ENCODE results near the gene ZNF71. TPM values are rescaled to one million over a fixed set of nuclear protein-coding genes. Genes with fewer than 3 reads are reported as not detected.
A peak's percentile ranks its signal among the peaks of the same experiment; 100 is the strongest.

The ZNF71 gene
- total RNA-seq, 1 experiment from 2014 or later, result 8.0 TPM

GRCh38 chr19:56577719-56578602 is 17.1 kb upstream of the ZNF71 start (continued):
- TF ChIP-seq PREB (CRISPR knock-in tag; IDR thresholded peaks at IDR 0.05; ENCODE audit: borderline replicate concordance) (no peak), ATF6 (CRISPR knock-in tag; IDR thresholded peaks at IDR 0.05) (no peak), CREB1 (CRISPR knock-in tag; IDR thresholded peaks at IDR 0.05) (no peak), ZNF396 (CRISPR knock-in tag; IDR thresholded peaks at IDR 0.05; ENCODE audit: borderline replicate concordance) (no peak), JUN (CRISPR knock-in tag; IDR thresholded peaks at IDR 0.05) (no peak), JAZF1 (CRISPR knock-in tag; IDR thresholded peaks at IDR 0.05) (no peak)

GRCh38 chr19:56594446-56594782 is 688 bp upstream of the ZNF71 start:
- TF ChIP-seq ZNF512 (CRISPR knock-in tag; IDR thresholded peaks at IDR 0.05; ENCODE audit: borderline replicate concordance), result 0 out of 2 replicates have a peak, but pooled peaks have one; percentile 65
- TF ChIP-seq ZNF425 (CRISPR knock-in tag; conservative IDR thresholded peaks at IDR 0.05), result no peak
- no peak for ATAC-seq
- peaks cover 29% of the 10 kb centered on the region for H3K27me3 Mint-ChIP-seq (ENCODE audit: low read depth)
- H3K27ac Mint-ChIP-seq, result no peak overlapping the region
- H3K36me3 Mint-ChIP-seq, result peaks cover 22% of the 10 kb centered on the region
- DNase-seq (ENCODE audit: low spot score), result no peak
- ChIA-PET CTCF (interaction anchor here (1.0 kb wide), 2 partner anchors 246 to 528 kb away, joined by 3 to 5 read pairs; no protein-coding TSS in a partner anchor), POLR2A (no interaction called here)
- peaks cover 11% of the 10 kb centered on the region for H3K4me1 Mint-ChIP-seq
- peaks cover 35% of the 10 kb centered on the region for H3K9me3 Mint-ChIP-seq
- H3K4me3 Mint-ChIP-seq, result peak overlapping the region; percentile 92

GRCh38 chr19:56595548-56595899 is 422 bp downstream of the ZNF71 start:
- H3K27me3 Mint-ChIP-seq (ENCODE audit: low read depth), result peaks cover 25% of the 10 kb centered on the region
- CTCF ChIA-PET, result interaction anchor here (1.0 kb wide), 2 partner anchors 248 to 529 kb away, joined by 3 to 5 read pairs; no protein-coding TSS in a partner anchor
- TF ChIP-seq MAX (CRISPR knock-in tag; IDR thresholded peaks at IDR 0.05), result peak; percentile 5; the same call in 1 of the 2 replicates
- no peak for TF ChIP-seq ZSCAN18 (CRISPR knock-in tag; IDR thresholded peaks at IDR 0.05)
- no peak for TF ChIP-seq ATF6 (CRISPR knock-in tag; IDR thresholded peaks at IDR 0.05)
- 0 out of 2 replicates have a peak, but pooled peaks have one; percentile 20 for TF ChIP-seq ZBTB43 (CRISPR knock-in tag; IDR thresholded peaks at IDR 0.05)
- no peak for TF ChIP-seq TP53 (CRISPR knock-in tag; IDR thresholded peaks at IDR 0.05)
- TF ChIP-seq ZBTB21 (CRISPR knock-in tag; IDR thresholded peaks at IDR 0.05; ENCODE audit: borderline replicate concordance), result no peak
- no peak for TF ChIP-seq PREB (CRISPR knock-in tag; IDR thresholded peaks at IDR 0.05; ENCODE audit: borderline replicate concordance)
- TF ChIP-seq HMGA2 (CRISPR knock-in tag; IDR thresholded peaks at IDR 0.05), result no peak
- no peak for TF ChIP-seq ZNF121 (CRISPR knock-in tag; IDR thresholded peaks at IDR 0.05)

More at GRCh38 chr19:56595548-56595899, 422 bp downstream of the ZNF71 start:
- POLR2A ChIA-PET, result interaction anchor here (0.6 kb wide), 1 partner anchor 613 kb away, joined by 3 read pairs; no protein-coding TSS in a partner anchor
- peaks cover 11% of the 10 kb centered on the region for H3K4me1 Mint-ChIP-seq
- peak overlapping the region; percentile 92 for H3K4me3 Mint-ChIP-seq
- DNase-seq (ENCODE audit: low spot score), result no peak
- peaks cover 32% of the 10 kb centered on the region for H3K9me3 Mint-ChIP-seq
- ATAC-seq, result peak; percentile 9; the same call in 1 of the 2 replicates
- no peak overlapping the region for H3K27ac Mint-ChIP-seq
- peaks cover 16% of the 10 kb centered on the region for H3K36me3 Mint-ChIP-seq

Measured in WTC11 (cell line).